HL-60 (cell line): ENCODE results near the gene IFNAR2.
"Not testable (repeated sequence)": the region's sequence is repeated elsewhere in the genome, so short reads cannot be mapped to it uniquely, and the experiment has no call there.

ENCODE experiments used
- DNase-seq, 2 experiments: peaks; one replicate each; pipeline ENCODE4 v3.0.0-alpha.2; 2010 to 2020; ENCODE audit warnings: low read depth in 1 of 2, low spot score in 1 of 2
- H3K27ac ChIP-seq: fragments of 250-450 bp; sonication (Bioruptor Pico); replicated peaks from 2 replicates; pipeline ENCODE4 v1.5.1; 2020; ENCODE audit warnings: mild to moderate bottlenecking, moderate library complexity
- H3K27me3 ChIP-seq: fragments of 250-450 bp; sonication (Bioruptor Pico); 2 replicates; pipeline ENCODE4 v1.5.1; 2021; ENCODE audit warnings: mild to moderate bottlenecking, moderate library complexity; ENCODE audit not compliant: insufficient read depth, poor library complexity, severe bottlenecking
- H3K4me3 ChIP-seq: replicated peaks from 2 replicates; pipeline ENCODE4 v1.5.1; 2011; ENCODE audit warnings: mild to moderate bottlenecking, control low read depth, low read length; ENCODE audit not compliant: insufficient read depth
- GABPA ChIP-seq: IDR thresholded peaks from 2 replicates; pipeline ENCODE4 v1.6.1; 2012; ENCODE audit warnings: low read depth
- POLR2AphosphoS5 ChIP-seq: IDR thresholded peaks from 2 replicates; pipeline ENCODE4 v1.6.1; 2012; ENCODE audit warnings: low read depth
- SPI1 ChIP-seq: IDR thresholded peaks from 2 replicates; pipeline ENCODE4 v1.6.1; 2012; ENCODE audit warnings: low read depth, mild to moderate bottlenecking, borderline replicate concordance
- TF ChIP-seq, protein P1 (sequence below): IDR thresholded peaks from one replicate; pipeline ENCODE4 v1.5.1; 2011; ENCODE audit warnings: low read length, control low read depth, inconsistent platforms; ENCODE audit not compliant: insufficient read depth
- TF ChIP-seq, protein P2 (sequence below): IDR thresholded peaks from 2 replicates; pipeline ENCODE4 v1.6.1; 2012; ENCODE audit warnings: low read depth; ENCODE audit not compliant: insufficient replicate concordance

The IFNAR2 gene

DNA sequence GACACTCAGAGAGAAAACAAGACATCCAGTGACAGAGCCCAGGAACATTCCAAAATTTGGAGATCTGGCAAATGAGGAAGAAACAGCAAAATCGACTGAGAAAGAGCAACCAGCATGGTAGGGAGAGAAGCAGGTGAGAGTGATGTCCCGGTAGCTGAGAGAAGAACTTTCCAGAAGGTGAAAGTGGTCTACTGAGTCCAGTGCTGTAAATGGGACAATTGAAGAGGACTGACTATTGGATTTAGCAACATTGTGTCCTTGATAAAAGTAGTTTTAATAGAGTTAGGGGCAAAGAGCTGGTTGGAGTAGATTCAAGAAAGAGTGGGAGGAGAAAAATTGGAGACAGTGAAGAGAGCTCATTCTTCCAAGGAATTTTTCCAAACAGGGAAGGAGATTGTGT lies 21.4 kb downstream of the IFNAR2 start:
- TF ChIP-seq, protein P1, sequence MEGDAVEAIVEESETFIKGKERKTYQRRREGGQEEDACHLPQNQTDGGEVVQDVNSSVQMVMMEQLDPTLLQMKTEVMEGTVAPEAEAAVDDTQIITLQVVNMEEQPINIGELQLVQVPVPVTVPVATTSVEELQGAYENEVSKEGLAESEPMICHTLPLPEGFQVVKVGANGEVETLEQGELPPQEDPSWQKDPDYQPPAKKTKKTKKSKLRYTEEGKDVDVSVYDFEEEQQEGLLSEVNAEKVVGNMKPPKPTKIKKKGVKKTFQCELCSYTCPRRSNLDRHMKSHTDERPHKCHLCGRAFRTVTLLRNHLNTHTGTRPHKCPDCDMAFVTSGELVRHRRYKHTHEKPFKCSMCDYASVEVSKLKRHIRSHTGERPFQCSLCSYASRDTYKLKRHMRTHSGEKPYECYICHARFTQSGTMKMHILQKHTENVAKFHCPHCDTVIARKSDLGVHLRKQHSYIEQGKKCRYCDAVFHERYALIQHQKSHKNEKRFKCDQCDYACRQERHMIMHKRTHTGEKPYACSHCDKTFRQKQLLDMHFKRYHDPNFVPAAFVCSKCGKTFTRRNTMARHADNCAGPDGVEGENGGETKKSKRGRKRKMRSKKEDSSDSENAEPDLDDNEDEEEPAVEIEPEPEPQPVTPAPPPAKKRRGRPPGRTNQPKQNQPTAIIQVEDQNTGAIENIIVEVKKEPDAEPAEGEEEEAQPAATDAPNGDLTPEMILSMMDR, result no peak
- TF ChIP-seq POLR2AphosphoS5 (no peak), SPI1 (no peak), GABPA (no peak)
- TF ChIP-seq, protein P2, sequence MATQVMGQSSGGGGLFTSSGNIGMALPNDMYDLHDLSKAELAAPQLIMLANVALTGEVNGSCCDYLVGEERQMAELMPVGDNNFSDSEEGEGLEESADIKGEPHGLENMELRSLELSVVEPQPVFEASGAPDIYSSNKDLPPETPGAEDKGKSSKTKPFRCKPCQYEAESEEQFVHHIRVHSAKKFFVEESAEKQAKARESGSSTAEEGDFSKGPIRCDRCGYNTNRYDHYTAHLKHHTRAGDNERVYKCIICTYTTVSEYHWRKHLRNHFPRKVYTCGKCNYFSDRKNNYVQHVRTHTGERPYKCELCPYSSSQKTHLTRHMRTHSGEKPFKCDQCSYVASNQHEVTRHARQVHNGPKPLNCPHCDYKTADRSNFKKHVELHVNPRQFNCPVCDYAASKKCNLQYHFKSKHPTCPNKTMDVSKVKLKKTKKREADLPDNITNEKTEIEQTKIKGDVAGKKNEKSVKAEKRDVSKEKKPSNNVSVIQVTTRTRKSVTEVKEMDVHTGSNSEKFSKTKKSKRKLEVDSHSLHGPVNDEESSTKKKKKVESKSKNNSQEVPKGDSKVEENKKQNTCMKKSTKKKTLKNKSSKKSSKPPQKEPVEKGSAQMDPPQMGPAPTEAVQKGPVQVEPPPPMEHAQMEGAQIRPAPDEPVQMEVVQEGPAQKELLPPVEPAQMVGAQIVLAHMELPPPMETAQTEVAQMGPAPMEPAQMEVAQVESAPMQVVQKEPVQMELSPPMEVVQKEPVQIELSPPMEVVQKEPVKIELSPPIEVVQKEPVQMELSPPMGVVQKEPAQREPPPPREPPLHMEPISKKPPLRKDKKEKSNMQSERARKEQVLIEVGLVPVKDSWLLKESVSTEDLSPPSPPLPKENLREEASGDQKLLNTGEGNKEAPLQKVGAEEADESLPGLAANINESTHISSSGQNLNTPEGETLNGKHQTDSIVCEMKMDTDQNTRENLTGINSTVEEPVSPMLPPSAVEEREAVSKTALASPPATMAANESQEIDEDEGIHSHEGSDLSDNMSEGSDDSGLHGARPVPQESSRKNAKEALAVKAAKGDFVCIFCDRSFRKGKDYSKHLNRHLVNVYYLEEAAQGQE, result no peak
- no peak for DNase-seq
- no peak overlapping the region for H3K4me3 ChIP-seq

DNA sequence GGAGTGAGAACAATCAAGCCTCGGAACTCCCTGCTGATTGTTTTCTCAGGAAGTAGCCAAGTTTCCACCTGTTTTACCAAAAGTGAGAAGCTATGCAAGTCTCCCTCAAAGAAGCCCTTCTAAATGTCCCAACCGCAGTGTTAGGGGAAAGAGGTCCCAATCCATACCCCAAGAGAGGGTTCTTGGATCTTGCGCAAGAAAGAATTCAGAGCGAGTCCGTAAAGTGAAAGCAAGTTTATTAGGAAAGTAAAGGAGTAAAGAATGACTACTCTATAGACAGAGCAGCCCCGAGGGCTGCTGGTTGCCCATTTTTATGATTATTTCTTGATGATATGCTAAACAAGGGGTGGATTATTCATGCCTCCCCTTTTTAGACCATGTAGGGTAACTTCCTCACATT lies 23.6 kb downstream of the IFNAR2 start:
- not testable (repeated sequence) for H3K27ac ChIP-seq, DNase-seq, H3K27me3 ChIP-seq, H3K4me3 ChIP-seq

More for the DNA sequence above, 21.4 kb downstream of the IFNAR2 start:
- Histone ChIP-seq H3K27ac (no peak overlapping the region), H3K27me3 (no peaks in the 10 kb centered on the region)

DNA sequence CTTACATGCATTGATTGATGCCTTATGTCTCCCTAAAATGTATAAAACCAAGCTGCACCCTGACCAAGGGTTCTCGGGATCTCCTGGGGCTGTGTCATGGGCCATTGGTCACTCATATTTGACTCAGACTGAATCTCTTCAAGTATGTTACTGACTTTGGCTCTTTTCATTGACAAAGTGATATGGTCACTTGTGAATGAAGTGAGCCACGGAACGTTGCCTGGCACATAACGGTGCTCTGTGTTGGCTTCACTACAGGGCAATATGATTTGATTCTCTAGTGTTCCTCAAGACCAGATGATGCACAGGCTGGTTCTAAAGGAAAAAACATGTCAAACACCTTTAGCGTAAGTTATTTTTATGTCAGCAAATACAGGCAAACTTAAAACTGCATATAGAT lies 25.0 kb downstream of the IFNAR2 start:
- Histone ChIP-seq H3K4me3 (no peak overlapping the region), H3K27ac (no peak overlapping the region), H3K27me3 (no peaks in the 10 kb centered on the region)
- TF ChIP-seq, protein P2, result no peak
- TF ChIP-seq SPI1, result no peak
- DNase-seq, result no peak

DNA sequence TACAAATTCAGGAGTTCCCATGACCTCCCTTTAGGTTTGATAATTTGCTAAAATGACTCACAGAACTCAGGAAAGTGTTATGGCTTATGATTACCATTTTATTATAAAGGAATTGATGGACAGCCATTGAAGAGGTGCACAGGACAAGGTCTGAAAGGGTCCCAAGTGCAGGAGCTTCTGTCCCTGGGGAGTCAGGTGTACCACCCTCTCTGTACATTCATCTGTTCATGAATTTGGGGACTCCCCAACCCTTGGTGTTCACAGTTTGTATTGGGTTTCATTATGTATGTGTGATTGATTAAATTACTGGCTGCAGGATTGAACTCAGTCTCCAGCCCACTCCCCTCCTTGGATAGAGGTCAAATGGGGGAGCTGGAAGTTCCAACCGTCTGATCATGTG lies 25.7 kb downstream of the IFNAR2 start:
- Histone ChIP-seq H3K27ac (no peak overlapping the region), H3K27me3 (no peaks in the 10 kb centered on the region), H3K4me3 (no peak overlapping the region)
- TF ChIP-seq, protein P2, result no peak
- TF ChIP-seq SPI1 (no peak), POLR2AphosphoS5 (no peak), GABPA (no peak)
- TF ChIP-seq, protein P1, result no peak
- DNase-seq, result no peak
